K562 (cell line): ENCODE data around the gene RNF103.

ENCODE experiments used
- CEBPB ChIP-seq: fragments of 450-650 bp; IDR thresholded peaks from 2 replicates; pipeline ENCODE4 v1.6.1; 2016; ENCODE audit warnings: missing genetic modification characterization, missing compliant biosample characterization
- DACH1 ChIP-seq: fragments of 450-650 bp; IDR thresholded peaks from 2 replicates; pipeline ENCODE4 v1.6.1; 2018; ENCODE audit not compliant: partially characterized antibody
- DDX20 ChIP-seq: fragments of 450-650 bp; IDR thresholded peaks from 2 replicates; pipeline ENCODE4 v1.6.1; 2016; ENCODE audit warnings: missing genetic modification characterization, low read depth, mild to moderate bottlenecking, missing compliant biosample characterization, moderate library complexity
- HDAC3 ChIP-seq: fragments of 450-650 bp; IDR thresholded peaks from 2 replicates; pipeline ENCODE4 v1.6.1; 2018; ENCODE audit warnings: borderline replicate concordance, mild to moderate bottlenecking, moderate library complexity; ENCODE audit not compliant: partially characterized antibody
- HMG20B ChIP-seq: fragments of 250-450 bp; sonication (Bioruptor Pico); IDR thresholded peaks from 2 replicates; pipeline ENCODE4 v1.5.0; 2021; ENCODE audit warnings: mild to moderate bottlenecking
- MAZ ChIP-seq, 2 experiments: fragments of 450-650 bp in 1 of 2; sonication (generic) in 1 of 2; formaldehyde crosslinking; IDR thresholded peaks in 1 of 2; conservative IDR thresholded peaks in 1 of 2; 2 replicates each; pipeline versions ENCODE4 v1.4.0 to v1.5.0; 2020; ENCODE audit warnings: mild to moderate bottlenecking in 1 of 2, missing genetic modification reagents in 1 of 2
- POLR2A ChIP-seq: fragments of 450-650 bp; conservative IDR thresholded peaks from 2 replicates; pipeline ENCODE4 v1.6.1; 2016
- RCOR1 ChIP-seq, 2 experiments: IDR thresholded peaks; 2 replicates each; pipeline ENCODE4 v1.6.1; 2012; ENCODE audit warnings: low read depth in 2 of 2, low read length in 2 of 2, borderline replicate concordance in 1 of 2, improper control_type of control experiment in 1 of 2
- SLC30A9 ChIP-seq: fragments of 250-450 bp; sonication (Bioruptor Pico); IDR thresholded peaks from 2 replicates; pipeline ENCODE4 v1.8.0; 2022; ENCODE audit warnings: mild to moderate bottlenecking, moderate library complexity
- SMARCA4 ChIP-seq: fragments of 450-650 bp; IDR thresholded peaks from 2 replicates; pipeline ENCODE4 v1.6.1; 2016
- TCF3 ChIP-seq: sonication (generic); formaldehyde crosslinking; IDR thresholded peaks from 2 replicates; pipeline ENCODE4 v1.4.0; 2020; ENCODE audit warnings: mild to moderate bottlenecking, missing genetic modification reagents
- TF ChIP-seq, protein P1 (sequence below): fragments of 450-650 bp; IDR thresholded peaks from 2 replicates; pipeline ENCODE4 v1.6.1; 2016; ENCODE audit warnings: missing biosample characterization, missing genetic modification characterization

- no peak for TF ChIP-seq POLR2A
- no peak for TF ChIP-seq SLC30A9 (CRISPR knock-in tag)
- no peak for TF ChIP-seq HMG20B (CRISPR knock-in tag)
- TF ChIP-seq CEBPB (tag), result no peak
- TF ChIP-seq, protein P1, sequence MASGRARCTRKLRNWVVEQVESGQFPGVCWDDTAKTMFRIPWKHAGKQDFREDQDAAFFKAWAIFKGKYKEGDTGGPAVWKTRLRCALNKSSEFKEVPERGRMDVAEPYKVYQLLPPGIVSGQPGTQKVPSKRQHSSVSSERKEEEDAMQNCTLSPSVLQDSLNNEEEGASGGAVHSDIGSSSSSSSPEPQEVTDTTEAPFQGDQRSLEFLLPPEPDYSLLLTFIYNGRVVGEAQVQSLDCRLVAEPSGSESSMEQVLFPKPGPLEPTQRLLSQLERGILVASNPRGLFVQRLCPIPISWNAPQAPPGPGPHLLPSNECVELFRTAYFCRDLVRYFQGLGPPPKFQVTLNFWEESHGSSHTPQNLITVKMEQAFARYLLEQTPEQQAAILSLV, result no peak
- TF ChIP-seq SMARCA4, result no peak
- TF ChIP-seq MAZ (CRISPR knock-in tag; conservative IDR thresholded peaks at IDR 0.05 in 1 of 2, IDR thresholded peaks at IDR 0.05 in 1 of 2), result no peak
- TF ChIP-seq DACH1, result no peak
- TF ChIP-seq HDAC3, result no peak
- TF ChIP-seq TCF3 (CRISPR knock-in tag), result no peak
- TF ChIP-seq DDX20 (tag), result no peak
- no peak for TF ChIP-seq RCOR1 (IDR thresholded peaks at IDR 0.05; ENCODE audit: borderline replicate concordance in 1 of 2, low read depth in 2 of 2, low read length in 2 of 2)
Observed at GRCh38 chr2:86556508-86556907, 67.2 kb downstream of the RNF103 start.
